Fibroblast of mammary gland (primary cell): ENCODE results near the gene POU5F1.

Source experiments
- DNase-seq: peaks from one replicate; pipeline ENCODE4 v3.0.0-alpha.2; 2010; ENCODE audit warnings: low read depth
- H3K4me3 ChIP-seq: 2 replicates; pipeline ENCODE4 v1.5.1; 2011; ENCODE audit warnings: low read depth, mild to moderate bottlenecking, low read length, moderate library complexity; ENCODE audit not compliant: control insufficient read depth
- TF ChIP-seq, protein P1 (sequence below): conservative IDR thresholded peaks from 2 replicates; pipeline ENCODE4 v1.5.1; 2011; ENCODE audit warnings: low read depth, low read length, inconsistent platforms; ENCODE audit not compliant: control insufficient read depth, insufficient read depth

Gene POU5F1

DNA sequence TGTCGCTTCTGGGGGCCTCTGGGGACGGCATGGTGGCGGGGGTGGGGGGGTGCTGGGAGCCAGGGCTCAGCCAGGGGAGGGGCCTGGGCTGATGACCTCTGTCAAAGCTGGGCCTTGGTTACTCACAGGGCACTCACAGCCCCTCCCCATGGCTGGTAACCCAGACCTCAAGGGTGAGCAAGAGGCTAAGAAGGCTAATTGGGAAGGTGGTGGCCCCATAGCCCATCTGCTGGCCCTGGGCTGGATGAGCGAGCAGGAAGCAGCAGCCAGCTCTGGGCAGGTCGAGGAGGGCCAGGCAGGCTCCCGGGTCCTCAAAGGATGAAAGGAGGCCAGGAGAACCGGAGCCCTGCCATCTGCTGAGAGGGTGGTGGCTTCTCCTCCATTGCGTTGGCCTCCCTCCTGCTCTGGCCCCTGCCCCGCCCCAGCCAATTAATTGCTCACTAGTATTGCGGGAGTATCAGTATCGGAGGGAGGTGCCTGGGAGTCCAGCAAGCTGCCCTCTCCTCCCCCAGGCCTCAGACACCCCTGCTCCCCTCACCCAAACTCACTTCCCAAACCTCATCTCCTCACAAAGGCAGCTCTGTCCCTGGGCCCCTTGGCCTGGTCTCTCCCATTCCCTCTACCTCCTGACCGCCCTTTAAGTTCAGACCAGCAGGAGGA, 49.2 kb downstream of the POU5F1 start:
- DNase-seq, result no peak
- TF ChIP-seq, protein P1, sequence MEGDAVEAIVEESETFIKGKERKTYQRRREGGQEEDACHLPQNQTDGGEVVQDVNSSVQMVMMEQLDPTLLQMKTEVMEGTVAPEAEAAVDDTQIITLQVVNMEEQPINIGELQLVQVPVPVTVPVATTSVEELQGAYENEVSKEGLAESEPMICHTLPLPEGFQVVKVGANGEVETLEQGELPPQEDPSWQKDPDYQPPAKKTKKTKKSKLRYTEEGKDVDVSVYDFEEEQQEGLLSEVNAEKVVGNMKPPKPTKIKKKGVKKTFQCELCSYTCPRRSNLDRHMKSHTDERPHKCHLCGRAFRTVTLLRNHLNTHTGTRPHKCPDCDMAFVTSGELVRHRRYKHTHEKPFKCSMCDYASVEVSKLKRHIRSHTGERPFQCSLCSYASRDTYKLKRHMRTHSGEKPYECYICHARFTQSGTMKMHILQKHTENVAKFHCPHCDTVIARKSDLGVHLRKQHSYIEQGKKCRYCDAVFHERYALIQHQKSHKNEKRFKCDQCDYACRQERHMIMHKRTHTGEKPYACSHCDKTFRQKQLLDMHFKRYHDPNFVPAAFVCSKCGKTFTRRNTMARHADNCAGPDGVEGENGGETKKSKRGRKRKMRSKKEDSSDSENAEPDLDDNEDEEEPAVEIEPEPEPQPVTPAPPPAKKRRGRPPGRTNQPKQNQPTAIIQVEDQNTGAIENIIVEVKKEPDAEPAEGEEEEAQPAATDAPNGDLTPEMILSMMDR, result no peak
- no peak overlapping the region for H3K4me3 ChIP-seq

DNA sequence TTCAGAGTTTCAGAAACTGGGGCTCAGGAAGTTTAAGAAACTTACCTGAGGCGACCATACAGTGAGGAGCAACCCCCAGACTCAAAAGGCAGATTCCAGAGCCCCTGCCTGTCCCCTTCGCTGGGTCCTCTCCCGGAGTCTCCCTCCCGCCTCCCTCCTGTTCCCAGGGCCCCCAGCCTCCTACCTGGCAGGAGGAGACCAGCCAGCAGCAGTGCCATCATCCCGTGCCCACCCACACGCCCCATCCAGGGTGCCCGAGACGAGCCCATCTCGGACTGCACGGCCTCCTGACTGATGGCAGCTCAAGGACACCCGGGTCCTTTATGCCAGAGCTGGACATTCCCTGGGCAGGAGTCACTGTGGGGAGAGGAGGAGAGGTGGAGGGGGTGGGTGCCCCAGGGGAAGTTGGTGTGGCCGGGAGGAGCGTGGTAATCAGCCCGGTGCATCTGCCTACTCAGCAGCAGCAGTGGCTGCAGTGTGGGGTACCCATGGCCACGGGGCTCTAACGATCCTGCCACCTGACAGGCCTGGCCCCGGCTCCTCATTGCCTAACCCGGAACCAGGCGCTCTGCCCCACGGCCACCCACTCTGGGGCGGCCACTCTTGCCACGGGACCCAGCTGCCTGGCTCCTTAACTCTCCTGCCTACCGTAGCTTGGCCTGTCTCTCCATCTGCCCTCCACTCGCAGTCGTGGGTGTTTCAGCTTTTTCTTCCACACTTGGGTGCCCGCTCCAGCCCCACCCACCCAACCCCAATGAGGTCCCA, 50.1 kb downstream of the POU5F1 start, which contains the start of gene CDSN:
TSS of gene CDSN (minus strand) at position 296 of the 765 bp plus-strand sequence. CDS start at position 269, 27 bp downstream.
- no peak within 1 kb of the TSS for H3K4me3 ChIP-seq
- TF ChIP-seq, protein P1, result no peak
- DNase-seq, result no peak

DNA sequence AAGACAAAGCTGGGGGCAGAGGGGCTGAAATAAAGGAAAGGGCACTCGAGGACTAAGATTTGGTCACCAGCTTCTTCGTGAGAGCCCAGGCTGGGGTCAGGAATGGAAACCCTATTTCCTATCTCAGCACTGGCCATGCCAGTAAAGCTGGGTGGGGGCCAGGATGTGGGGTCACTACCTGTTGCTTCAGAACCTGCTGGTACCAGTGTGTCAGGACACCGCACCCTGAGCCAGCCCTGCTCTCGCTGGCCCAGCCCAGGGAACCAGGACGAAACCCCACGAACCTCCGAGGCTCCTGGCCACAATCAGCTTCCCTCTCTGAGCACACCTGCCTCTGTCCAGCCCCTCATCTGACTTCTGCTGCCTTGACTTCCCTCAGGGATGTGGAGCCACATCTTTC, 52.3 kb downstream of the POU5F1 start:
- no peak overlapping the region for H3K4me3 ChIP-seq
- DNase-seq, result no peak
- TF ChIP-seq, protein P1, result no peak

GRCh38 chr6:31116661-31117385, 53.7 kb downstream of the POU5F1 start:
- TF ChIP-seq, protein P1, result no peak
- DNase-seq, result peak; percentile 38
- no peak overlapping the region for H3K4me3 ChIP-seq

- no peak for DNase-seq
- TF ChIP-seq, protein P1, result no peak
- no peak overlapping the region for H3K4me3 ChIP-seq
Observed at GRCh38 chr6:31115941-31116560, 54.4 kb downstream of the POU5F1 start.
